Pons (tissue), 1 donor: Measurements from ENCODE around the gene GDAP2.
"Not testable (repeated sequence)": the region's sequence is repeated elsewhere in the genome, so short reads cannot be mapped to it uniquely, and the experiment has no call there.

Experiments used
- DNase-seq: peaks from one replicate; pipeline ENCODE4 v3.0.0-alpha.2; 2016; ENCODE audit warnings: low spot score

Gene GDAP2

GRCh38 chr1:117899801-117900200, 29.6 kb downstream of the GDAP2 start:
- DNase-seq, result no peak

DNA sequence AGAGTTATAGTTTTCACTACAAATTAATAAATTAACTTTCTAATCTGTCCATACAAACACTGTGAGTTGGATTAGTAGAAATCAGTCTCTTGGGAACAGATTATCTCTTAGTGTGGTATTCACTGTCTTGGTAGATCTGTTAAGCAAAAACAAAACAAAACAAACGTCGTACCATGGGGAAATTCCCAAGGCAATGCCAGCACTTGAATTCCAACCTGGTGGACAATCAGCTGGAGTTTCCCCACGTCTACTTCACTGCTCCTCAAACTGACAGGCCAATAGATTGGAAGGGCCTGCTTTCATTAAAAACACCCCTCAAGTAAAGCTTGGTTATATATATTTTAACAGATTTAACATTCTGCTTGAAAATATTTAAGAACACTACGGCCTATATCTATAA, 31.9 kb downstream of the GDAP2 start:
- no peak for DNase-seq

DNA sequence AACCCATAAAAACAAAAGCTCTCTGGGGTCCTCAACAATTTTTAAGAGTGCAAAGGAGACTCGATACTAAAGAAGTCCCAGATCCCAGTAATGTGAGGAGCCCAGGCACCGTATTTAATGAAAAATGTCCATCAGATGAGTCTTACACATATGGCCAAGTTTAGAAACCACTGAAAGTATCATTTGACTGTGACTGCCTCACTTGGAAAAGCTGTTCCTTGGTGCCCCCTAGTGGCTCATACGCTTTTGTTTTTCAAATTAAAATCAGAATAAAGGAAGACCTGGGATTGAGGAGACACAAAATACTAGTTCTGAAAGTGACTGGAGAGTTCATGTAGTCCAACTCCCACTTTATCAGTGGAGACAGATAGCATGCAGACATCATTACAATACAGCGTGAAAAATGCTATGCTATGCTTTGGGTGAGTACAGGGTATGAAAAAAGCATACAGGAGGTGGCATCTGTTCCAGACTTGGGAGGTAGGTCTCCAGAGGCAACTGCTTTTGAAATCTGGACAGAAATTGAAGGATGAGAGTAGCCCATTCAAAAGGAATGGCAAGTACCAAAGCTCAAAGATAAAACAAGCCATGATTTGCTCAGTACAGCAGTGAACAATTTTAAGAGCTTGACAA, 33.8 kb downstream of the GDAP2 start:
- peak; percentile 79 for DNase-seq

- DNase-seq, result no peak
Observed at GRCh38 chr1:117894078-117894477, 35.3 kb downstream of the GDAP2 start.

GRCh38 chr1:117892512-117892911, 36.9 kb downstream of the GDAP2 start:
- no peak for DNase-seq

- no peak for DNase-seq
Observed at GRCh38 chr1:117890452-117890851, 39.0 kb downstream of the GDAP2 start.

DNA sequence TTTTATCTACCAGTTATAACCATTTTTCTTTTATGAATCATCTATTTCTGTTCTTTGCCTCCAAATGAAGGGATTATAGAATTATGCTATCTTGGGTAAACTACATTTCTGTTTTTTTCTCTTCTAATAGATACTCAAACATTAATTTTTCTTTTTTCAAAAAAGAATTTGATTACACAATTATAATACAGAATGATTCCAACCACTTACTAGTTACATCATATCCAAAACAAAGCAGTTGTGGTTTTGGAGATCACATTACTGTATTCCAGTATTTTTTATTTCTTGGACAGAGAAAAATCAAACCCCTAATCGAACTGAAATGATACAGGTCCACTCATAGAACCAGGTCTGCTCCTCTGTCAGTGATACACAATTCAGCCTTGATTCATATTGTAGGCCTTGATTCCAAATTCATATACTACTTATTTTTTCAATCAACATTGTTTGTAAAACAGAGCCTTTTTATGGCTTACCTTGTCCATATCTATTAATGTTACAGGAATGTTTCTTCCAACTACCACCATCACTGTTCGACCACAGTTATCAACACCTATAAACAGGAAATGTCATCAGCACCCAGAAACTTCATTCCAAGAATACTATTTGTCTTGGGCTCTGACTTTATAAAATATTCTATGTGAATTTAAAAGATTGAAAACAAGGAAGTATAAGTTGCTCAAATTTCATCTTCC, 43.2 kb downstream of the GDAP2 start:
- DNase-seq, result no peak

GRCh38 chr1:117883616-117884015, 45.8 kb downstream of the GDAP2 start:
- no peak for DNase-seq

DNA sequence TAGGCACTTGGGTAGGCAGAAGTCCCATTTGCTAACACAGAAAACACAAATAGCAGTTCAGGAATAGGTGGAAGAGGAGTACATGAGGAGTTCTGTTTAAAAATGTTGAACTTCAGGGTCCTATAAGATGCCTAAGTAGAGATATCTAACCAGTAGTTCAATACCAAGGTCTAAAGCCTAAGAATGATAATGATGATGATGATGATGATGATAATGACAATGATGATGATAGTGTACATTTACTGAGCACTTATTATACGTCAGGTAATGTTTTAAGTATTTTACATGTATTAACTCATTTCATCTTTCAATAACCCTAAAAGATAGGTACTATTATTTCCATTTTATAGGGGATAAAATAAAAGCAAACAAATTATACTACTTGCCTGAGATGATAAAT, 50.1 kb downstream of the GDAP2 start:
- DNase-seq, result no peak

- DNase-seq, result no peak
Observed at GRCh38 chr1:117877823-117878222, 51.6 kb downstream of the GDAP2 start.

GRCh38 chr1:117871013-117871412, 58.4 kb downstream of the GDAP2 start:
- no peak for DNase-seq

DNA sequence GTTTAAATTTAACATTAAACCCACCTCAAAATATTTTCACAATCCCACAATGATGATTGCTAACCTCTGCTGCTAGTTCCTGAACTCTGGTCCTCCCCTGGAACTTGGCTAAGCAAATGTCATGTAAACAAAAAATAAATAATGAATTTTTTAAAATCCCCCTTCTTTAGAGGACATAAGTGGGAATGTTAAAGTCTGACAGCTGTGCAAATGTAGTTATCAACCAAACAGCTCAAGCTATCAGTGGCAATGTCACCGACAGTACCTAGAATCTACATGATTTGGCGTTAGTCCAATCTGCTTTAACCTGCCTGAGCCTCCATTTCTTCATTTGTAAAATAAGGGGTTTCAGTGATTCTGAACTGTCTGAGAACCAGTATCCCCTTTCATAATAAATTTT, 67.7 kb downstream of the GDAP2 start:
- DNase-seq, result no peak

DNA sequence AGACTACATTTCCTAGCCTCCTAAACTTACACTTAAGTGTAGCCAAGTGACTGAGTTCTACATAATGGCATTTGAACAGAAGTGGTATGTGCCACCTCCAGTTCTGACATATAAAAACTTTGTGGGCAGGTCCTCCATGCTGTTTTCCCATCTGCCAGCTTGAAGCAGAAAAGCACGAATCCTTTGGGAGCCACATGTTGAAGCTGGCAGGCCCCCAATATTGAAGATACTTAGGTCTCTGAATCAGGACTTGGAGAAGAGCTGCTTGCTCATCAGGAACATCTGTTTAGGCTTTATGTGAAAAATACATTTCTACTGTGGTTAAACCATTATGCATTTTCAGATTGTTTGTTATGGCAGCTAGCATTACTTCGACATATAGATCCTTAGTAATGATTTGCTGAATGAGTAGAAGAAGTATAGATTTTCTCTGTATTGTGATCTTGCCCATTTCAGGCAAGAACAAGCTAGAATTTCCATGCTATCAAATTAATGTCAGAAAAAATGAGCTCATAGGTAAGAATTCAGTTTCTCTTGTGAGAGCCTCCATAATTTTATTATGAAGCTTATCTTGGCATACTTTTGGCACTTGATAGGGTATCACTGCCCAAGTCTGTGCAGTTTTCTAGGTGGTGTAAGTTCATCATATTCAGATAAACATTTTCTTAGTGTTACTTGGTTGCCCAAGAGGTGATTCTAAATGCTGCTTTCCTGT, 68.4 kb downstream of the GDAP2 start:
- DNase-seq, result peak; percentile 12

DNA sequence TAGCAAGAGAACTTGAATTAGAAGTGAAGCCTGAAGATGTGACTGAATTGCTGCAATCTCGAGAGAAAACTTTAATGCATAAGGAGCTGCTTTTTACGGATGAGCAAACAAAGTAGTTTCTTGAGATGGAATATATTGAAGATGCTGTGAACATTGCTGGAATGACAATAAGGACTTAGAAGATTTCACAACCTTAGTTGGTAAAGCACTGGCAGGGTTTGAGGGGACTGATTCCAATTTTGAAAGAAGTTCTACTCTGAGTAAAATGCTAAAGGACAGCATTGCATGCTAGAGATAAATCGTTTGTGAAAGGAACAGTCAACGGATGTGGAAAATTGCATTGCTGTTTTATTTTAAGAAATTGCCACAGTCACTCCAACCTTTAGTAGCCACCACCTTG, 69.5 kb downstream of the GDAP2 start:
- no peak for DNase-seq

GRCh38 chr1:117857418-117857817, 72.0 kb downstream of the GDAP2 start:
- DNase-seq, result no peak

DNA sequence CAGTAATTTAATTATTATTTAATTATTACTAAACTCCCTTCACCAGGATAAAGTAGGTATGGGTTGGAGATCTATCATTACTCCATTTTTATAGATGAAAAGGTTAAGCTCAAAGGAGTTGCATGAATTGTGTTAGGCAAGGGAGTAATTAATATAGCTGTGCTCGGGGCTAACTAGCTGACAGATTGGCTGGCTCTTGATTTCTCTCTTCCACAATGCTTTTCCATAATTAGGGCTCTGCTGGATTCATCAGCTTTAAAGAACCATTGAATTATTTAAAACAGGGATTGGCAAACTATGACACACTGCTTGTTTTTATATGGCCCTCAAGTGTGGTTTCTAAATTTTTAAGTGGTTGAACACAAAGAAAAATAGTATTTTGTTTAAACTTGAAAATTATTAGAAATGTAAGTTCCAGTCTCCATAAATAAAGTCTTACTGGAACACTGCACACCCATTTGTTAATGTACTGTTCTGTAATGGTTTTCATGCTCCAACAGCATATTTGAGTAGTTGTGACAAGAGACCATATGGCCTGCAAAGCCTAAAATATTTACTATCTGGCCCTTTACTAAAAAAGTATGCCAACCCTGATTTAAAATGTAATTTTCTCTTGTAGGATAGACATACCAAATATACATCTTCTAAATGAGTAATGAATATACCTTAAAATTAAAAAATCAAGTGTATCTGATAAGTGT, 76.4 kb downstream of the GDAP2 start:
- no peak for DNase-seq

DNA sequence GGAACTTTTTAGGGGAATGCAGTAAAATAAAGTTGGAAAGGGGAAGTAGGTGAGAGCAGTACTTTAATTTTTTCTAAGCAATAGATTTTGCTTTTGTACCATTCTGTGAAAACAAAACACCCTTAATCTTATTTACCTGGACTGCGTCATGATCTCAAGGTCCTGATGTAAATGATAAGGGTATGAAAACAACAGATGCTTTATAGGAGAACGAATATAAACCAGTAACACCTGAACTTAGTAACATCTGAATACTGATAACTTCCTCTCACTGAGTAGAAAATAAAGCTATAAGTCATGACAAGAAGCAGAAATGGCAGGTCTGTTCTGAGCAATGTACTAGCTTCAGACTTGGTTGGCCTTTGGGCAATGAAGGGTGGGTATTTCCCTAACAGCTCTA, 77.7 kb downstream of the GDAP2 start:
- no peak for DNase-seq

DNA sequence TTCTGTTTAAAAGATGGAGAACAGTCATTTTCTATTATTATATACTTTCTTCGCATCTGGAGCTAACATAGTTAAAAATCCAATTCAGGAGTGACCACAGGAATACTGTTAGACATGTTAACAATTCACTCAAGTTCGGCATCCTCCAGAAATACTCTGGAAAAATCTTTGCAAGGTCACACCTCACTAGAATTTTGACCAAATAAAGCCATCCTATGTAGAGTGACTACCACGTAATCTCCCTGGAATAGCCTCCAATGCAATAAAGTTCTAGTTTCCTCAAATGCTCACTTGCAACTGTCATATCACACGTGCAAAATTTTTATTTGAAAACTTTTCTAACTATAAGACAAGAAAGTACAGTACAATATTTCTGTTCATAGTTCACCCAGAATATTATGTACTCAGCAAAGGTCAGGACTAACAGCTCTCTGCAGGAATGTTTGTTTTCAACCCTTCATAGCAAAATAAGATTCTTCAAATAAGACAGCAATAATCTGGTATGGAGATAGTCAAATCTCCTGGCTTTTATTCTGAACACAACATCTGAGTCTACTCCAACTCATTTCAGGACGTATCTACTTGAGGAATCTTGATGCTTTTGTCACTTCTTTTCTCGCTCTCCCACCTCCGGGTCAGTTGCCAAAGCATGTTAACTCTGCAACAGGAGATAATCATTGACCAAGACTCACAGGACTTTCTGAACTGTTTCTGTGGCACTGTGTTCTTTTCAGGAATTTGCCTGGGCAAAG, 82.6 kb downstream of the GDAP2 start:
- DNase-seq, result no peak

GRCh38 chr1:117844478-117844877, 84.9 kb downstream of the GDAP2 start:
- not testable (repeated sequence) for DNase-seq

GRCh38 chr1:117843791-117844190, 85.6 kb downstream of the GDAP2 start:
- no peak for DNase-seq

- DNase-seq, result no peak
Observed at GRCh38 chr1:117842408-117843170, 86.8 kb downstream of the GDAP2 start.
